ENCODE data around the gene GINS2.

DNA sequence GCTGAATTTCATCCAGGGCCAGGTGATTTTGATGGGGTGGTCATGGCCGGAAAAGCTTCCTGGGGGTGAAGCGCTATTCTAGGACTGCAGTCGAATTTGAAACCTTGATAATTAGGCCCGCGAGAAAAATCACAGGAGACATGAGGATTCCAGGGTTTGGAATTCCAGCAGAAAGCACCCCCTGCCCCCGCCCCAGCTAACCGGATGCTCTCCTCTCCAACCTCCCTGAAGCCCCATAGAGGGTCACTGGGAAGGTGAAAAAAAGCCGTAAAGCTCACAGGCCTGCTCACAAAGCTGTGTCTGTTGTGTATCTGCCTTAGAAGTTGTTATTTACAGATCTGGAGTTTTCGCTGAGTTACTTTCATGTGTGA is 1.2 kb upstream of the GINS2 start:
- TF ChIP-seq, protein P1, sequence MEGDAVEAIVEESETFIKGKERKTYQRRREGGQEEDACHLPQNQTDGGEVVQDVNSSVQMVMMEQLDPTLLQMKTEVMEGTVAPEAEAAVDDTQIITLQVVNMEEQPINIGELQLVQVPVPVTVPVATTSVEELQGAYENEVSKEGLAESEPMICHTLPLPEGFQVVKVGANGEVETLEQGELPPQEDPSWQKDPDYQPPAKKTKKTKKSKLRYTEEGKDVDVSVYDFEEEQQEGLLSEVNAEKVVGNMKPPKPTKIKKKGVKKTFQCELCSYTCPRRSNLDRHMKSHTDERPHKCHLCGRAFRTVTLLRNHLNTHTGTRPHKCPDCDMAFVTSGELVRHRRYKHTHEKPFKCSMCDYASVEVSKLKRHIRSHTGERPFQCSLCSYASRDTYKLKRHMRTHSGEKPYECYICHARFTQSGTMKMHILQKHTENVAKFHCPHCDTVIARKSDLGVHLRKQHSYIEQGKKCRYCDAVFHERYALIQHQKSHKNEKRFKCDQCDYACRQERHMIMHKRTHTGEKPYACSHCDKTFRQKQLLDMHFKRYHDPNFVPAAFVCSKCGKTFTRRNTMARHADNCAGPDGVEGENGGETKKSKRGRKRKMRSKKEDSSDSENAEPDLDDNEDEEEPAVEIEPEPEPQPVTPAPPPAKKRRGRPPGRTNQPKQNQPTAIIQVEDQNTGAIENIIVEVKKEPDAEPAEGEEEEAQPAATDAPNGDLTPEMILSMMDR (IDR thresholded peaks at IDR 0.05) = no peak
- TF ChIP-seq POLR2A (IDR thresholded peaks at IDR 0.05) = no peak

Measured in ovary (tissue), 3 donors.